Heart right ventricle (tissue), 16 donors: ENCODE results near the gene CST11. TPM values are rescaled to one million over a fixed set of nuclear protein-coding genes. Genes with fewer than 3 reads are reported as not detected.

ENCODE experiments used
- ATAC-seq, 8 donors: fragments of 200-7000 bp; cut with Tn5 transposase; one replicate each; pipeline ENCODE4 v1.9.1; 2020; ENCODE audit warnings: mild to moderate bottlenecking in 8 of 8, moderate library complexity in 8 of 8, moderate number of reproducible peaks in 1 of 8
- DNase-seq, 2 donors: peaks; one replicate each; pipeline ENCODE4 v3.0.0-alpha.2; 2020
- H3K27ac ChIP-seq, 10 donors: fragments of 200-600 bp; sonication (generic) in 2 of 10; one replicate each; pipeline versions ENCODE4 v1.5.0 to v1.8.0; 2020 to 2022; ENCODE audit warnings: mild to moderate bottlenecking in 3 of 10
- H3K27me3 ChIP-seq, 7 donors: fragments of 200-600 bp; one replicate each; pipeline ENCODE4 v1.8.0; 2021 to 2022; ENCODE audit warnings: mild to moderate bottlenecking in 2 of 7
- H3K36me3 ChIP-seq, 9 donors: fragments of 200-600 bp; sonication (generic) in 1 of 9; one replicate each; pipeline versions ENCODE4 v1.5.0 to v1.8.0; 2020 to 2022; ENCODE audit warnings: mild to moderate bottlenecking in 2 of 9
- H3K4me1 ChIP-seq, 9 donors: fragments of 200-600 bp; sonication (generic) in 1 of 9; one replicate each; pipeline versions ENCODE4 v1.5.0 to v1.8.0; 2020 to 2022; ENCODE audit warnings: mild to moderate bottlenecking in 4 of 9
- H3K4me3 ChIP-seq, 10 donors: fragments of 200-600 bp; sonication (generic) in 2 of 10; one replicate each; pipeline versions ENCODE4 v1.5.0 to v1.8.0; 2020 to 2022; ENCODE audit warnings: mild to moderate bottlenecking in 7 of 10, moderate library complexity in 2 of 10
- H3K9me3 ChIP-seq, 11 donors: fragments of 200-600 bp in 10 of 11; sonication (generic) in 2 of 11; one replicate each; pipeline versions ENCODE4 v1.5.0 to v1.8.0; 2013 to 2022; ENCODE audit warnings: mild to moderate bottlenecking in 2 of 11, control low read depth in 1 of 11, moderate library complexity in 1 of 11
- CTCF ChIP-seq, 9 donors: fragments of 200-600 bp; sonication (generic) in 2 of 9; IDR thresholded peaks; one replicate each; pipeline versions ENCODE4 v1.5.0 to v1.8.0; 2021 to 2022; ENCODE audit warnings: antibody characterized with exemption in 9 of 9, mild to moderate bottlenecking in 5 of 9, moderate library complexity in 1 of 9
- WGBS, 2 donors: extraction: QIAGEN DNeasy Blood & Tissue Kit; methylation state at CpG; one replicate each; pipeline ENCODE4 v1.1.7; 2013; ENCODE audit warnings: inconsistent platforms in 1 of 2; 5-methylcytosine and 5-hydroxymethylcytosine counted together
- intact Hi-C, 10 donors: fragments of 100-400 bp; cut with DNase I; formaldehyde crosslinking; loops; one replicate each; pipeline versions ENCODE4 v1.11.1 to v1.14.2; 2022
- polyA plus RNA-seq, 2 donors: library from polyadenylated mRNA; stranded (reverse); fragments of 200-250 nt; gene quantifications; one replicate each; pipeline ENCODE4 v1.2.3, GENCODE V29; 2013
- total RNA-seq, 10 donors: library from RNA; stranded (reverse); fragmentation: NEBNext Ultra II Directional in 3 of 10; extraction: Animal tissue kit (Norgen Biotek cat#: 25700) in 3 of 10; gene quantifications; one replicate each; pipeline versions ENCODE4 v1.2.1 to v1.2.4, GENCODE V29; 2021 to 2023
- donor health status: Arrhythmogenic right ventricular cardiomyopathy.
- donor health status: ischemic (EF 13 %, LVEDD 7.1; RV severe dilation, severe dysfunction).
- donor health status: healthy with polysubstance abuse.
- donor health status: DM: no; HTN: yes; CAD: no.
- donor health status: DM: no; HTN: no; CAD: no.
- donor health status: ischemic (EF 25% LVEDD 6.9; RV normal size, moderate dysfunction).
- donor health status: ischemic (EF 25% LVEDD 5.7; RV mildly dilated, moderate dysfunction).
- donor health status: healthy.
- donor health status: DM: yes; HTN: yes; CAD: no.
- donor health status: Ischemic cardiomyopathy.
- donor health status: ischemic (EF 35%, LVEDD 5.7; RV mildly dilated, moderate dysfunction).
- donor health status: nonischemic (EF 11% LVEDD 7.7; RV severe dilation, severe dysfunction).
- donor health status: DM: yes; HTN: yes; CAD: no.
- donor health status: PGD.
- donor health status: ischemic (EF 29% LVEDD 5.4; RV normal size, mild dysfunction).
- donor health status: nonischemic (EF 23%, LVEDD 6.1; RV moderate dilation, normal function).

CST11 gene
- total and polyA plus RNA-seq, 12 donors, result not detected

- Histone ChIP-seq H3K36me3 (no peaks in the 10 kb centered on the region), H3K27me3 (peaks cover 0 to 3% (median 0%) of the 10 kb centered on the region in 7 donors), H3K4me3 (no peak overlapping the region), H3K9me3 (no peaks in the 10 kb centered on the region), H3K4me1 (peaks cover 0 to 5% (median 0%) of the 10 kb centered on the region in 9 donors), H3K27ac (no peak overlapping the region)
- 81 to 92% methylated on average over 4 of the region's 4 CpGs for WGBS, 2 donors
- intact Hi-C loops, result loop anchor here in 8 of 10 donors (2.0 to 10.0 kb wide), 7 partner anchors 47 to 1100 kb away; partner anchors contain the start of genes CST9 (in 5 of the 8) and CST8 (in 1 of the 8)
- TF ChIP-seq CTCF (IDR thresholded peaks at IDR 0.05), result no peak
- DNase-seq (no peak), ATAC-seq (no peak)
Measured at GRCh38 chr20:23444859-23445258, 7.8 kb downstream of the CST11 start.

GRCh38 chr20:23442436-23442835, 10.2 kb downstream of the CST11 start:
- Histone ChIP-seq H3K27ac (no peak overlapping the region), H3K9me3 (no peaks in the 10 kb centered on the region), H3K36me3 (no peaks in the 10 kb centered on the region), H3K27me3 (no peaks in the 10 kb centered on the region), H3K4me3 (no peak overlapping the region), H3K4me1 (no peaks in the 10 kb centered on the region)
- DNase-seq (no peak), ATAC-seq (no peak)
- no peak for TF ChIP-seq CTCF (IDR thresholded peaks at IDR 0.05)
- intact Hi-C loops, result loop anchor here in 8 of 10 donors (2.0 to 10.0 kb wide), 7 partner anchors 50 to 1098 kb away; partner anchors contain the start of genes CST9 (in 6 of the 8) and CST8 (in 1 of the 8)
- WGBS, 2 donors, result 80 to 84% methylated on average over 5 of the region's 5 CpGs

- H3K4me3 ChIP-seq, result no peak overlapping the region
- peak; percentile 70 to 92 (median 86) for TF ChIP-seq CTCF (IDR thresholded peaks at IDR 0.05)
- DNase-seq (peak; percentile 31 to 72), ATAC-seq (peak; percentile 59 to 82 (median 75))
- WGBS, 2 donors, result 20 to 25% methylated on average over 8 of the region's 8 CpGs
- H3K9me3 ChIP-seq, result no peaks in the 10 kb centered on the region
- H3K4me1 ChIP-seq, result peaks cover 0 to 3% (median 0%) of the 10 kb centered on the region in 9 donors
- H3K27me3 ChIP-seq, result no peaks in the 10 kb centered on the region
- intact Hi-C loops, result loop anchor here in 8 of 10 donors (2.0 to 10.0 kb wide), 7 partner anchors 50 to 1097 kb away; partner anchors contain the start of genes CST9 (in 6 of the 8) and CST8 (in 1 of the 8)
- no peaks in the 10 kb centered on the region for H3K36me3 ChIP-seq
- no peak overlapping the region for H3K27ac ChIP-seq
Measured at GRCh38 chr20:23441850-23442313, 10.8 kb downstream of the CST11 start.

- TF ChIP-seq CTCF (IDR thresholded peaks at IDR 0.05), result no peak
- Histone ChIP-seq H3K4me3 (no peak overlapping the region), H3K27me3 (no peaks in the 10 kb centered on the region), H3K4me1 (peaks cover 0 to 14% (median 3%) of the 10 kb centered on the region in 9 donors), H3K9me3 (no peaks in the 10 kb centered on the region), H3K36me3 (no peaks in the 10 kb centered on the region), H3K27ac (no peak overlapping the region)
- intact Hi-C loops, result loop anchor here in 6 of 10 donors (5.0 to 10.0 kb wide), 5 partner anchors 52 to 1095 kb away; partner anchors contain the start of genes CST9 (in 5 of the 6) and CST8 (in 1 of the 6)
- no peak for ATAC-seq
- no peak for DNase-seq
- WGBS, 2 donors, result 80 to 91% methylated on average over 2 of the region's 2 CpGs
Measured at GRCh38 chr20:23440004-23440403, 12.7 kb downstream of the CST11 start.
